Dermis microvascular lymphatic vessel endothelial cell (primary cell): ENCODE measurements around the gene SUPT3H. TPM values are rescaled to one million over a fixed set of nuclear protein-coding genes. Genes with fewer than 3 reads are reported as not detected.

Experiments used
- DNase-seq, 2 donors: peaks; one replicate each; pipeline versions ENCODE4 v3.0.0 to v3.0.0-alpha.2; 2010; ENCODE audit warnings: low read depth in 2 of 2
- total RNA-seq: library from RNA; depleted of rRNA; stranded (reverse); fragments of >200 nt; gene quantifications from 2 replicates; pipeline ENCODE4 v1.2.1, GENCODE V29; 2014

Gene SUPT3H
- total RNA-seq, 1 donor from 2014 or later: 2.3 TPM

GRCh38 chr6:44800784-44801592 is 576.7 kb downstream of the SUPT3H start:
- no peak for DNase-seq

- DNase-seq: no peak
Measured at GRCh38 chr6:44800171-44800783, 577.5 kb downstream of the SUPT3H start.

GRCh38 chr6:44797746-44798145 is 580.0 kb downstream of the SUPT3H start:
- DNase-seq: no peak

- no peak for DNase-seq
Measured at GRCh38 chr6:44795326-44795725, 582.4 kb downstream of the SUPT3H start.

GRCh38 chr6:44789806-44790205 is 587.9 kb downstream of the SUPT3H start:
- no peak for DNase-seq

- no peak for DNase-seq
Measured at GRCh38 chr6:44789061-44789460, 588.7 kb downstream of the SUPT3H start.

- no peak for DNase-seq
Measured at GRCh38 chr6:44788387-44788981, 589.2 kb downstream of the SUPT3H start.

GRCh38 chr6:44787254-44787834 is 590.4 kb downstream of the SUPT3H start:
- no peak for DNase-seq

GRCh38 chr6:44785130-44785529 is 592.6 kb downstream of the SUPT3H start:
- DNase-seq: no peak

- DNase-seq: peak in 1 of 2 donors; percentile 6
Measured at GRCh38 chr6:44784195-44784594, 593.5 kb downstream of the SUPT3H start.

GRCh38 chr6:44782892-44783291 is 594.8 kb downstream of the SUPT3H start:
- no peak for DNase-seq

- DNase-seq: no peak
Measured at GRCh38 chr6:44781912-44782597, 595.7 kb downstream of the SUPT3H start.

- DNase-seq: no peak
Measured at GRCh38 chr6:44780161-44780560, 597.6 kb downstream of the SUPT3H start.

GRCh38 chr6:44779130-44779826 is 598.5 kb downstream of the SUPT3H start:
- DNase-seq: no peak

Other genes with a start within 250 kb of the SUPT3H start
- not detected in 2 replicates for gene RUNX2, start 49.6 kb downstream of the SUPT3H start, total RNA-seq